Endothelial cell of umbilical vein (primary cell): ENCODE results near the gene OPCML. TPM values are rescaled to one million over a fixed set of nuclear protein-coding genes. Genes with fewer than 3 reads are reported as not detected.

Source experiments
- BruUV-seq: library from RNA; stranded (reverse); fragments of 400-500 nt; replicated peaks from 2 replicates; lab custom pipeline; 2021; lab: Mats Ljungman, UMichigan
- CTCF ChIA-PET: fragments of 300-600, 350-600 bp; sonication (Branson Sonifier 250); formaldehyde crosslinking; loops from one replicate; lab custom pipeline; 2021; ENCODE audit warnings: antibody characterized with exemption, inconsistent platforms; lab: Charles Lee
- POLR2A ChIA-PET: fragments of 300-600, 350-600 bp; sonication (Branson Sonifier 250); formaldehyde crosslinking; loops from one replicate; lab custom pipeline; 2021; ENCODE audit warnings: antibody characterized with exemption, inconsistent platforms; lab: Charles Lee
- DNase-seq: peaks from one replicate; pipeline ENCODE4 v3.0.0-alpha.2; 2011; ENCODE audit warnings: low read depth, low spot score
- FAIRE-seq: peaks from 2 replicates; lab custom pipeline; 2011; peaks lifted over from hg19 to GRCh38; lab: Jason Lieb, UNC
- H2AFZ ChIP-seq: 2 replicates; pipeline ENCODE4 v1.6.0; 2012; ENCODE audit warnings: low read depth, low read length, control low read depth, inconsistent platforms
- H3K27ac ChIP-seq: 2 replicates; pipeline ENCODE4 v1.5.1; 2011; ENCODE audit warnings: low read depth, mild to moderate bottlenecking, control low read depth, low read length, moderate library complexity; ENCODE audit not compliant: insufficient read depth
- H3K27me3 ChIP-seq, 2 experiments: 2 replicates each; pipeline versions ENCODE4 v1.6.0 to v1.6.1; 2011; ENCODE audit warnings: low read length in 2 of 2, mixed read lengths in 1 of 2; ENCODE audit not compliant: control insufficient read depth in 2 of 2, insufficient read depth in 2 of 2
- H3K36me3 ChIP-seq, 2 experiments: 2 replicates in 1 of 2; 3 replicates in 1 of 2; pipeline ENCODE4 v1.5.1; 2011; ENCODE audit warnings: low read length in 2 of 2, mild to moderate bottlenecking in 1 of 2, moderate library complexity in 1 of 2; ENCODE audit not compliant: control insufficient read depth in 2 of 2, insufficient read depth in 2 of 2; ENCODE audit errors: extremely low read depth in 1 of 2
- H3K4me1 ChIP-seq: 3 replicates; pipeline ENCODE4 v1.5.1; 2011; ENCODE audit warnings: mild to moderate bottlenecking, low read length; ENCODE audit not compliant: control insufficient read depth, insufficient read depth; ENCODE audit errors: extremely low read depth
- H3K4me2 ChIP-seq: 2 replicates; pipeline ENCODE4 v1.6.1; 2011; ENCODE audit warnings: low read length, control low read depth, mixed read lengths; ENCODE audit not compliant: insufficient read depth
- H3K4me3 ChIP-seq, 3 experiments: fragments of 200-600 bp in 1 of 3; sonication (generic), shearing (Covaris generic) in 1 of 3; replicated peaks in 1 of 3; 2 replicates each; pipeline ENCODE4 v1.5.1; 2011 to 2016; ENCODE audit warnings: control low read depth in 3 of 3, low read length in 3 of 3, mild to moderate bottlenecking in 2 of 3, inconsistent platforms in 1 of 3, low read depth in 1 of 3, moderate library complexity in 1 of 3; ENCODE audit not compliant: insufficient read depth in 1 of 3
- H3K79me2 ChIP-seq: 2 replicates; pipeline ENCODE4 v1.6.0; 2012; ENCODE audit warnings: low read length, inconsistent platforms; ENCODE audit not compliant: control insufficient read depth, insufficient read depth
- H3K9ac ChIP-seq: replicated peaks from 2 replicates; pipeline ENCODE3; 2011; ENCODE audit warnings: low read length, control low read depth; ENCODE audit not compliant: insufficient read depth; ENCODE audit errors: extremely low read depth
- H3K9me1 ChIP-seq: replicated peaks from 3 replicates; pipeline ENCODE4 v1.6.0; 2011; ENCODE audit warnings: mild to moderate bottlenecking, low read length; ENCODE audit not compliant: control insufficient read depth, insufficient read depth; ENCODE audit errors: extremely low read depth
- H3K9me3 ChIP-seq: replicated peaks from 2 replicates; pipeline ENCODE4 v1.5.1; 2012; ENCODE audit warnings: low read length, inconsistent platforms; ENCODE audit not compliant: control insufficient read depth, insufficient read depth
- H4K20me1 ChIP-seq: replicated peaks from 2 replicates; pipeline ENCODE3; 2011; ENCODE audit warnings: mild to moderate bottlenecking, low read length; ENCODE audit not compliant: control insufficient read depth, insufficient read depth; ENCODE audit errors: extremely low read depth
- EZH2 ChIP-seq: IDR thresholded peaks from 2 replicates; pipeline ENCODE4 v1.6.1; 2012; ENCODE audit warnings: borderline replicate concordance, low read depth, mild to moderate bottlenecking, moderate library complexity, low read length, inconsistent platforms; ENCODE audit not compliant: severe bottlenecking
- FOS ChIP-seq: IDR thresholded peaks from 2 replicates; pipeline ENCODE4 v1.6.1; 2011; ENCODE audit warnings: mild to moderate bottlenecking, low read length, moderate library complexity, borderline replicate concordance; ENCODE audit not compliant: insufficient read depth
- GATA2 ChIP-seq: IDR thresholded peaks from 2 replicates; pipeline ENCODE4 v1.7.0; 2011; ENCODE audit warnings: low read depth, mild to moderate bottlenecking, moderate library complexity, mixed read lengths, low read length; ENCODE audit not compliant: insufficient read length, insufficient read depth
- JUN ChIP-seq: IDR thresholded peaks from 2 replicates; pipeline ENCODE4 v1.6.1; 2011; ENCODE audit warnings: borderline replicate concordance, low read depth; ENCODE audit not compliant: insufficient read length, insufficient read depth
- MAX ChIP-seq: IDR thresholded peaks from 2 replicates; pipeline ENCODE4 v1.6.1; 2011; ENCODE audit not compliant: insufficient read depth, insufficient read length
- MYC ChIP-seq: IDR thresholded peaks from one replicate; pipeline ENCODE4 v1.6.1; 2011; ENCODE audit warnings: mild to moderate bottlenecking, low read depth, low read length
- POLR2A ChIP-seq: IDR thresholded peaks from 2 replicates; pipeline ENCODE4 v1.6.1; 2012; ENCODE audit warnings: low read depth, mild to moderate bottlenecking, control low read depth, low read length
- POLR2AphosphoS5 ChIP-seq: IDR thresholded peaks from 2 replicates; pipeline ENCODE4 v1.6.1; 2012; ENCODE audit warnings: low read depth, mild to moderate bottlenecking, control low read depth, low read length, moderate library complexity; ENCODE audit not compliant: insufficient read depth
- dilution Hi-C: fragments of 300-500 bp; cut with MboI; formaldehyde crosslinking; loops from one replicate; pipeline ENCODE4 v1.15.0; 2019; ENCODE audit warnings: low sequenced_read_pairs; ENCODE audit not compliant: extremely low pct_ligation_motif_present
- intact Hi-C: fragments of 100-400 bp; cut with micrococcal nuclease; formaldehyde crosslinking; loops from one replicate; pipeline ENCODE4 v1.10.0; 2022
- polyA plus RNA-seq, 4 experiments: library from polyadenylated mRNA; depleted of rRNA in 3 of 4; stranded (reverse) in 3 of 4; unstranded in 1 of 4; fragments of >200 nt; gene quantifications; 2 replicates each; pipeline versions ENCODE4 v1.2.1 to v1.2.3, GENCODE V29; 2011 to 2012; ENCODE audit warnings: missing spikeins in 1 of 4
- total RNA-seq: library from RNA; stranded (reverse); gene quantifications from 2 replicates; pipeline ENCODE4 v1.2.3, GENCODE V29; 2021
- TF ChIP-seq, protein P1 (sequence below), 2 donors: IDR thresholded peaks; 1 replicate in 1 of 2; 2 replicates in 1 of 2; pipeline ENCODE4 v1.5.1; 2011; ENCODE audit warnings: low read length in 2 of 2, mild to moderate bottlenecking in 2 of 2, moderate library complexity in 2 of 2, control low read depth in 1 of 2, inconsistent platforms in 1 of 2, low read depth in 1 of 2; ENCODE audit not compliant: insufficient read depth in 1 of 2; ENCODE audit errors: extremely low read depth in 1 of 2

The OPCML gene
- total and polyA plus RNA-seq, 2 donors (not counting 3 experiments of a cell fraction or from before 2014, with no cell fraction given): not detected

- H4K20me1 ChIP-seq: no peaks in the 10 kb centered on the region
- no peaks in the 10 kb centered on the region for H3K4me1 ChIP-seq
- H3K9ac ChIP-seq: no peak overlapping the region
- ChIA-PET CTCF (no interaction called here), POLR2A (no interaction called here)
- TF ChIP-seq EZH2 (no peak), POLR2AphosphoS5 (no peak), MAX (no peak), JUN (no peak), POLR2A (no peak), GATA2 (no peak), MYC (no peak), FOS (no peak)
- TF ChIP-seq, protein P1, sequence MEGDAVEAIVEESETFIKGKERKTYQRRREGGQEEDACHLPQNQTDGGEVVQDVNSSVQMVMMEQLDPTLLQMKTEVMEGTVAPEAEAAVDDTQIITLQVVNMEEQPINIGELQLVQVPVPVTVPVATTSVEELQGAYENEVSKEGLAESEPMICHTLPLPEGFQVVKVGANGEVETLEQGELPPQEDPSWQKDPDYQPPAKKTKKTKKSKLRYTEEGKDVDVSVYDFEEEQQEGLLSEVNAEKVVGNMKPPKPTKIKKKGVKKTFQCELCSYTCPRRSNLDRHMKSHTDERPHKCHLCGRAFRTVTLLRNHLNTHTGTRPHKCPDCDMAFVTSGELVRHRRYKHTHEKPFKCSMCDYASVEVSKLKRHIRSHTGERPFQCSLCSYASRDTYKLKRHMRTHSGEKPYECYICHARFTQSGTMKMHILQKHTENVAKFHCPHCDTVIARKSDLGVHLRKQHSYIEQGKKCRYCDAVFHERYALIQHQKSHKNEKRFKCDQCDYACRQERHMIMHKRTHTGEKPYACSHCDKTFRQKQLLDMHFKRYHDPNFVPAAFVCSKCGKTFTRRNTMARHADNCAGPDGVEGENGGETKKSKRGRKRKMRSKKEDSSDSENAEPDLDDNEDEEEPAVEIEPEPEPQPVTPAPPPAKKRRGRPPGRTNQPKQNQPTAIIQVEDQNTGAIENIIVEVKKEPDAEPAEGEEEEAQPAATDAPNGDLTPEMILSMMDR (IDR thresholded peaks at IDR 0.05; ENCODE audit: extremely low read depth in 1 of 2, insufficient read depth in 1 of 2, low read depth in 1 of 2, low read length in 2 of 2): no peak
- no peaks in the 10 kb centered on the region for H3K9me3 ChIP-seq
- no TSS peak for BruUV-seq
- intact Hi-C loops (no loop called here), dilution Hi-C loops (no loop called here)
- H3K4me3 ChIP-seq: no peak overlapping the region
- no peak for FAIRE-seq
- H3K4me2 ChIP-seq: no peak overlapping the region
- no peaks in the 10 kb centered on the region for H3K27me3 ChIP-seq
- H3K27ac ChIP-seq: no peak overlapping the region
- no peaks in the 10 kb centered on the region for H3K9me1 ChIP-seq
- no peak overlapping the region for H2AFZ ChIP-seq
- no peak for DNase-seq
- H3K79me2 ChIP-seq: no peaks in the 10 kb centered on the region
- no peaks in the 10 kb centered on the region for H3K36me3 ChIP-seq
Observed at GRCh38 chr11:132779497-132779896, 752.8 kb downstream of the OPCML start.
